ENCODE data around the gene CUBN.
A peak's percentile ranks its signal among the peaks of the same experiment; 100 is the strongest.

Gene CUBN

DNA sequence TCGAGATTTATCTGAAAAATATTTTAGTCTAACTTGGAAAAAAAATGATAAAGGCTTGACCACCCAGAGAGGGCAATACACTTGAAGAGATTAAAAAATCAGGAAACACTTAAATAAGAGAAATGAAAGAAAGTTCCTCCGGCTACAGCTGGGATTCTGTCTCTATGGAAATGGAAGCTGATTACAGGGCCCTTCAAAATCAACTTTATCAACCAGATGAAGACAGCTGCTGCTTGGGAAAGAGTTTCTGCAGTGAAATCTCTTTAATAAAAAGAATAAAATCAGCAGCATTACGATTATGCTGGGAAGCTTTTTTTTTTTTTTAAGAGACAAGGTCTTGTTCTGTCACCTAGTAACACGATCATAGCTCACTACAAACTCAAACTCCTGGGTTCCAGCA is 316.9 kb downstream of the CUBN start:
- no peak for DNase-seq

DNA sequence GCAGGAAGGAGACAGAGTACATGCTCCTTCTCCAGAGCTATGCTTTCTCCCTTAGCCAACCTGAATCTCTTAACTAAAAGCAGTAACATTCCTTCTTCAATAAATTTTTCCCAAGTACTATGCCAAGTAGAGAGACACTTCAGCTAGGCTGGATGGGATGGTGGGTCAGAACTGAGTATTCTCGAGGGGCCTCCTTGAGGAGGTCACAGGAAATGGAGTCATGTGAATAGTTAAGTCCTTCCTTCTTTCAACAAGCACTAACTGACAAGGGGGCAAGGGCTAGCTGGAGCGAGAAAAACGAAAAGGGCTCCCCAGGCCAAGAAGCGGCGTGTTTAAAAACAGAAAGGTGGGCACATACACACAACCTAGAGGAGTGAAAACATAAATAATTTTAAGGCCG is 317.8 kb downstream of the CUBN start:
- no peak for DNase-seq

GRCh38 chr10:16811292-16811691 is 318.3 kb downstream of the CUBN start:
- no peak for DNase-seq

GRCh38 chr10:16809074-16809718 is 320.4 kb downstream of the CUBN start:
- no peak for DNase-seq

DNA sequence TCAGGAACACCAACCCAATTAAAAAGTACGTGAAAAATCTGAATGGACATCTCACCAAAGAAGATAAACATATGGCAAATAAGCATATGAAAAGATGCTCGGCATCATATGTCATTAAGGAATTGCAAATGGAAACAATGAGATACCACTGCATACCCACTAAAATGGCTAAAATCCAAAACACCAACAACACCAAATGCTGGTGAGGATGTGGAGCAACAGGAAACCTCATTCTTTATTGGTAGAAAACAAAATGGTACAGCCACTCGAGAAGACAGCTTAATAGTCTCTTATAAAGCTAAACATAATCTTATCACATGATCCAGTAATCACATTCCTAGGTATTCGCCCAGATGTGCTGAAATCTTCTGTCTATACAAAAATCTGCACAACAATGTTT is 325.5 kb downstream of the CUBN start:
- DNase-seq, result no peak

- DNase-seq, result no peak
Observed at GRCh38 chr10:16803464-16803863, 326.1 kb downstream of the CUBN start.

DNA sequence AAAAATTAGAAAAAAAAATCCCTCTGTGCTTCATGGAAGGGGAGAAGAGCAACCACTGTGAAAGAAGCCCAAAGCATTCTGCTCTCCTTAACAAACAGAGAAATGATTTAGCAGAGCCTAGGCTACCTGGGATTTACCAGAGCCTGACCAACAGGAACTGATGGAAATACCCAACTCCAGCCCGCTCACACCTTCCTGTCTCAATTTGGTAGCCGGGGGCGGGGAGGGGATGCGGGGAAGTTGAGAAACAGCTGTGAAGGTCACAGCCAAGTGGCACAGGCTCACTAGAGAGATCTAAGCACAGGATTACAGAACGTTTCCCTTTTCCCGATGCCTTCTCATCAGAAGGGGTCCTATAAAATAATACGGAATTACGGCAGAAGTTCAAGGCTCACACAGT is 330.0 kb downstream of the CUBN start:
- DNase-seq, result no peak

- no peak for DNase-seq
Observed at GRCh38 chr10:16798571-16798970, 331.0 kb downstream of the CUBN start.

DNA sequence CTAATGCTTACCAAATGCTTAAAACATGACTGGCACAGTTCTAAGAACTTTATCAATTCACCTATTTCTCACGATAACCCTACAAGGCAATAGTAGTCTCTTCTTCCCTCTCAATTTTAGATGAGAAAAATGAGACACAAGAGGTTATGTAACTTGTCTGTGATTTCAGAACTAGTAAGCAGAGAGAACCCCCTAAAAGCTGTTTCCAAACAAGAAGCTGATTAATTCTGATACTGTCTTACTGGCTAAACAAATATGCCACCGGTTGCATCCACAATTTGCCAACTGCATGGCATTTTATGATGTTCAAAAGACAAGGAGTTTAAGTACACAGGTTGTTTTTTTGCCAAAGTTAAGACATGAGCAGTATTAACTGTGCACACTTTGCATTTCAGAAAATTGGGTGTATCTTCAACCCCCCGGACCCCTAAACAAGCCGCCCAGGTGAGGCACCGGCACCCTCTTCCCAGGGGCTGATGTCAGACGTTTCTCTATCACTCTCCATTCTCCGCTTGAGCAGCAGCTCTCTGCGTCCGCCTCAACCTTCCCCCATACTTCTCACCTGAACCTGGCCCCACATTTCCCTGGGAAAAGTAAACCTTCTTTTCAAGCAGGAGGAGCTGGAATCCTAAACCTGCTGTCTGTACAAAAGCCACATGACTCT is 334.1 kb downstream of the CUBN start:
- no peak for DNase-seq

GRCh38 chr10:16794005-16794404 is 335.6 kb downstream of the CUBN start:
- DNase-seq, result no peak

DNA sequence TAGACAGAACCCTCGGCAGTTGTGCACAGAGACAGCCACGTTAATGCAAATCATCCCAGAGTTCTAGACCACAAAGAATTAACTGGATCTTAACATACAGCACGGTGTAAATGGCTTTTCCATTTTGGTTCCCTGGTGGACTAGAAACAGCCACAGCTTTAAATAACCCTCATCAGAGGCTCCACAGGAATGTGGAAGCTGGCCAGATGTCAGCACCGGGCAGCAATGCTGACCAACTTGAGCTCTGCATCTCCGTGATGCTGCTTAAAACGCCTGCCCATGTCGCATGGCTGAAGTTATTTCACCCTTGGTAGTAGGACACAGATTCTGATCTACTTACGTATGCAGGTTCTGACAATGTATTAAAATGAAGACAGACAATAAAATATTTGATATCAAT is 336.9 kb downstream of the CUBN start:
- DNase-seq, result no peak

DNA sequence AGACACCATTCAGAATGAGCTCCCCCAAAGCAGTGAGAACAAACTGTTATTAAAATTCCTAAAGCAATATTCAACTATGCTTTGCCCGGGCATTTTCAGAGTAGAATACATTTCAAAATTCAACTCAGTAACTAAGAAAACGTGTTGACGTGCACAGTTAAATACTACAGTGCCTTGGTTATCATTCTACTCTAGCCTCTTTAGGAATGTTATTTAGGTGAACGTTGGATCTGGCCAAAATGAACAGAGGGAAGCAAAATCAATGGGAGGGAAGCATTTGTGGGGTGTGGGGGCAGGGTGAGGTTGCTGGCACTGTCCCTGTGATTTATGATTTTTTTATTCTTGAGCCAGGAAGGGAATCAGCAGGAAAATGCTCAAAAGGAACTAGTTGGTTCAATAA is 339.8 kb downstream of the CUBN start:
- DNase-seq, result no peak

- DNase-seq, result no peak
Observed at GRCh38 chr10:16789261-16789660, 340.4 kb downstream of the CUBN start.

DNA sequence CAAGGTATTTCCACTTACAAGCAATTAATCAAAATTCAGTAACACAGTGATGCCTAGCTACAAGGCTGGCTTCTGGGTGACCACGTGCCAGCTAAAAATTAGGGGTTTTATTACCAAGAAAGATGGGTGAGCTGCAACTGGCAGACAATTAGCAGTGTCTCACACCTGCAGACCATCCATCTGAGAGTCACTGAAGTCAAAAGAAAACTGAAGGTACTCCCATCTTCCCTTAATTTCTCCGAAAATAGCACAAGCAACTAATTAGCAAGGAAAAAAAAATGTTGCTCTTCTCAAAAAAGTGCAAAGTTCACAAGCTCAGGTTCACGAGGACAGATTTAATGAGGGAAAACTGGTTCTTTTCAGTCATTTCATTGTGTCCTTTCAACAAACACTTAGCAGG is 340.8 kb downstream of the CUBN start:
- no peak for DNase-seq

GRCh38 chr10:16788125-16788524 is 341.5 kb downstream of the CUBN start:
- no peak for DNase-seq

DNA sequence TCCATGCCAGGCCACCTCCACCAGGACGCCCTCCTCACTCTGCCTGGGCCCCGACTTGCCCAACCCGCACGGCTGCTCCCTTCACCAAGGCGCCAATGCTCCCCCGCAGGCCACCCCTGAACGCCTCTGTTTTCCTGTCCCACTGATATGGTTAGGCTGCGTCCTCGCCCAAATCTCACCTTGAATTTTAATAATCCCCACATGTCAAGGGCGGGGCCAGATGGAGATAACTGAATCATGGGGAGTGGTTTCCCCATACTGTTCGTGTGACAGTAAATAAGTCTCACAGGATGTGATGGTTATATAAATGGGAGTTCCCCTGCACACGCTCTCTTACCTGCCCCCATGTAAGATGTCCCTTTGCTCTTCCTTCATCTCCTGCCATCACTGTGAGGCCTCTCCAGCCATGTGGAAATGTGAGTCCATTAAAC is 342.2 kb downstream of the CUBN start:
- DNase-seq, result peak; percentile 21

GRCh38 chr10:16780338-16780880 is 349.2 kb downstream of the CUBN start:
- no peak for DNase-seq

GRCh38 chr10:16779384-16779915 is 350.2 kb downstream of the CUBN start:
- DNase-seq, result no peak

GRCh38 chr10:16777473-16778370 is 351.9 kb downstream of the CUBN start:
- no peak for DNase-seq

GRCh38 chr10:16776896-16777295 is 352.7 kb downstream of the CUBN start:
- DNase-seq, result no peak
